Transverse colon (tissue), 4 donors: Measurements from ENCODE around the gene SOX4. TPM values are rescaled to one million over a fixed set of nuclear protein-coding genes. Genes with fewer than 3 reads are reported as not detected.

ENCODE experiments used
- DNase-seq: peaks from one replicate; pipeline ENCODE4 v3.0.0-alpha.2; 2019
- H3K27ac ChIP-seq, 4 donors: fragments of 200-600 bp; sonication (generic); 2 replicates each; pipeline ENCODE4 v1.5.1; 2016 to 2018; ENCODE audit warnings: inconsistent platforms in 4 of 4
- H3K27me3 ChIP-seq: fragments of 200-600 bp; sonication (generic); 2 replicates; pipeline ENCODE4 v1.5.1; 2017; ENCODE audit warnings: inconsistent platforms
- H3K36me3 ChIP-seq, 4 donors: fragments of 200-600 bp; sonication (generic); 2 replicates each; pipeline ENCODE4 v1.5.1; 2017 to 2019; ENCODE audit warnings: inconsistent platforms in 4 of 4
- H3K4me1 ChIP-seq, 4 donors: fragments of 200-600 bp; sonication (generic); 2 replicates each; pipeline ENCODE4 v1.5.1; 2017 to 2020; ENCODE audit warnings: inconsistent platforms in 4 of 4
- H3K4me3 ChIP-seq, 4 donors: fragments of 200-600 bp; sonication (generic); 1 replicate in 1 of 4; 2 replicates in 3 of 4; pipeline versions ENCODE4 v1.5.1 to v1.6.1; 2017 to 2019; ENCODE audit warnings: inconsistent platforms in 4 of 4
- H3K9me3 ChIP-seq, 2 donors: fragments of 200-600 bp; sonication (generic); 2 replicates each; pipeline ENCODE4 v1.5.1; 2017 to 2019; ENCODE audit warnings: inconsistent platforms in 2 of 2
- EP300 ChIP-seq: sonication (generic); formaldehyde crosslinking; IDR thresholded peaks from one replicate; pipeline ENCODE4 v1.6.1; 2017; ENCODE audit warnings: antibody characterized with exemption, low read depth
- POLR2A ChIP-seq: fragments of 450-650 bp; IDR thresholded peaks from one replicate; pipeline ENCODE4 v1.6.1; 2016; ENCODE audit warnings: antibody characterized with exemption, mild to moderate bottlenecking, moderate library complexity
- POLR2AphosphoS5 ChIP-seq, 3 donors: sonication (generic); formaldehyde crosslinking; IDR thresholded peaks; one replicate each; pipeline ENCODE4 v1.6.1; 2016; ENCODE audit warnings: antibody characterized with exemption in 3 of 3
- WGBS, 2 donors: methylation state at CpG; one replicate each; pipeline ENCODE4 v1.1.5; 2018; ENCODE audit warnings: low coverage in 1 of 2; 5-methylcytosine and 5-hydroxymethylcytosine counted together
- in situ Hi-C, 4 donors: fragments of 200-750 bp; cut with MboI; loops; one replicate each; pipeline versions ENCODE4 v1.15.0 to v1.15.1; 2017; ENCODE audit warnings: low sequenced_read_pairs in 3 of 4, low pct_ligation_motif_present in 1 of 4, low pct_unique_long_range_greater_than_20kb in 1 of 4
- intact Hi-C: fragments of 100-400 bp; cut with DNase I; formaldehyde crosslinking; loops from one replicate; pipeline ENCODE4 v1.15.1; 2023; ENCODE audit warnings: low total_unique reads
- total RNA-seq, 4 donors: library from RNA; depleted of rRNA; stranded (reverse); fragments of >200 nt; gene quantifications; one replicate each; pipeline ENCODE4 v1.1.0, GENCODE V29; 2016
- TF ChIP-seq, protein P1 (sequence below), 5 experiments: fragments of 200-600 bp in 3 of 5; fragments of 450-650 bp in 2 of 5; sonication (generic) in 3 of 5; IDR thresholded peaks; 1 replicate in 2 of 5; 2 replicates in 3 of 5; pipeline ENCODE4 v1.5.1; 2016 to 2017; ENCODE audit warnings: antibody characterized with exemption in 5 of 5, inconsistent platforms in 3 of 5, mild to moderate bottlenecking in 2 of 5, moderate library complexity in 1 of 5

Gene SOX4
- total RNA-seq, 4 donors from 2014 or later = 7.5 to 25.3 (median 12.9) TPM

DNA sequence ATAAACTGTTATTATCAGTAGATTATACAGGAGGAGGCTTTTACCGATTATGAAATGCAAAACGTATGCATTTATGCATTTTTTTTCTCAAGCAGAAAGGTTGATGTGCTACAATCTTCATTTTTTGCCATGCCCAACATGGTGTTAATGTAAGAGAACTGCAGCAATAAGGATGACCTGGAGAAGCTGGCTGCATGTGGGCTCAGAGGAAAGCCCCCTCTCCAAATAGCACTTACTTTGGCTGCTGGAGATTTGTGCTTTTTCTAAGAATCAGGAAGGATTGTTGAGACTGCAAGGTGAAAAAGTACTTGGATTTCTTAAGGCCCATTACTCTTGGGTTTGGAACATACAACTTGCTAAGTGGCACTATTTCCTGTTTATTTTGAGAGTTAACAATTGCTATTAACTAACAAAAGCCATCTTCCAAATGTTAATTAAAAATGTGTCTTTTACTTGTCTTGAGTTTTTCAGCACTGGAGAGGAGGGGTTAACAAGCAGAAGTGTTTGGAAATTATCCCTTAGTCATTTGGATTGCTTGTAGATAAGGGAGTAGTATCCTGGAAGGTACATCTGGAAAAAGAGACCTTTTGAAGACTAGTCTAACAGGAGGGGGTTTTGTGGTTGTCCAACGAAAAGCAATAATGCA is 5.6 kb downstream of the SOX4 start:
- Histone ChIP-seq H3K9me3 (no peaks in the 10 kb centered on the region), H3K27me3 (no peaks in the 10 kb centered on the region), H3K4me3 (no peak overlapping the region), H3K4me1 (peaks cover 0 to 24% (median 14%) of the 10 kb centered on the region in 4 donors), H3K36me3 (no peaks in the 10 kb centered on the region), H3K27ac (no peak overlapping the region)
- 53 to 79% methylated on average over 2 to 3 of the region's 3 CpGs for WGBS, 2 donors
- TF ChIP-seq EP300 (no peak), POLR2AphosphoS5 (IDR thresholded peaks at IDR 0.05) (no peak), POLR2A (no peak)
- TF ChIP-seq, protein P1, sequence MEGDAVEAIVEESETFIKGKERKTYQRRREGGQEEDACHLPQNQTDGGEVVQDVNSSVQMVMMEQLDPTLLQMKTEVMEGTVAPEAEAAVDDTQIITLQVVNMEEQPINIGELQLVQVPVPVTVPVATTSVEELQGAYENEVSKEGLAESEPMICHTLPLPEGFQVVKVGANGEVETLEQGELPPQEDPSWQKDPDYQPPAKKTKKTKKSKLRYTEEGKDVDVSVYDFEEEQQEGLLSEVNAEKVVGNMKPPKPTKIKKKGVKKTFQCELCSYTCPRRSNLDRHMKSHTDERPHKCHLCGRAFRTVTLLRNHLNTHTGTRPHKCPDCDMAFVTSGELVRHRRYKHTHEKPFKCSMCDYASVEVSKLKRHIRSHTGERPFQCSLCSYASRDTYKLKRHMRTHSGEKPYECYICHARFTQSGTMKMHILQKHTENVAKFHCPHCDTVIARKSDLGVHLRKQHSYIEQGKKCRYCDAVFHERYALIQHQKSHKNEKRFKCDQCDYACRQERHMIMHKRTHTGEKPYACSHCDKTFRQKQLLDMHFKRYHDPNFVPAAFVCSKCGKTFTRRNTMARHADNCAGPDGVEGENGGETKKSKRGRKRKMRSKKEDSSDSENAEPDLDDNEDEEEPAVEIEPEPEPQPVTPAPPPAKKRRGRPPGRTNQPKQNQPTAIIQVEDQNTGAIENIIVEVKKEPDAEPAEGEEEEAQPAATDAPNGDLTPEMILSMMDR (IDR thresholded peaks at IDR 0.05) = no peak
- DNase-seq = no peak
- in situ Hi-C loops (loop anchor here in 1 of 4 donors (25.0 kb wide), 1 partner anchor 1037 kb away; no protein-coding TSS in a partner anchor), intact Hi-C loops (loop anchor here (5.0 to 10.0 kb wide), 2 partner anchors 68 to 206 kb away; no protein-coding TSS in a partner anchor)

DNA sequence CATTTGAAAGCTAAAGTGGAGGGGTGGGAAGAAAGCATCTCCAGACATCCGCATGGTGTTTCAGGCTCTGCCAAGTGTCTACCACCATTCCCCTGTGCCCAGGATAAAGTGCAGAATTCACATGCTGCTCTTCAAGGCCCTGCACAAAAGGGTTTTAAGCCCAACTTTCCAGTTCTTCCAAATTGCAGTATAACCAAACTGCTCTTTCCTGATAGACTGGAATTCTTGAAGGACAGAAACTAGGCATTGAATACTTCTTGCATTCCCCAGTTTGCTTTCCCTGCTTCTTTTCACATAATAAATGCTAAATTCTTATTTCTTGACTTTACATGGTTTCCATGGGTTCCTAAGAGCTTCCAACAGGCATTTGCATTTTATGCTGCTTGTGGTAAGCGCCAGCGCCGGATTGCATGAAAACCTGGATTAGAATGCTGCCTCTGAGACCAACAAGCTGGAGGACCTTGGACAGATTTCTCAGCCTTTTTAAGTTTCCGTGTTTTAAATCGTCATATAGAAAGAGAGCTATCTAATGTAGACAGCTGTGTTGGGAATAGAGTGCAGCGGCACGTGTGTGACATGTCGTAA is 7.9 kb downstream of the SOX4 start:
- intact Hi-C loops (no loop called here), in situ Hi-C loops (no loop called here)
- TF ChIP-seq POLR2AphosphoS5 (IDR thresholded peaks at IDR 0.05) (no peak), EP300 (no peak)
- no peak overlapping the region for H3K4me3 ChIP-seq
- H3K27ac ChIP-seq = no peak overlapping the region
- 95 to 96% methylated on average over 4 to 9 of the region's 9 CpGs for WGBS, 2 donors
- DNase-seq = no peak
- H3K9me3 ChIP-seq = no peaks in the 10 kb centered on the region
- no peaks in the 10 kb centered on the region for H3K27me3 ChIP-seq
- H3K4me1 ChIP-seq = peaks cover 0 to 23% (median 14%) of the 10 kb centered on the region in 4 donors
- H3K36me3 ChIP-seq = no peaks in the 10 kb centered on the region

DNA sequence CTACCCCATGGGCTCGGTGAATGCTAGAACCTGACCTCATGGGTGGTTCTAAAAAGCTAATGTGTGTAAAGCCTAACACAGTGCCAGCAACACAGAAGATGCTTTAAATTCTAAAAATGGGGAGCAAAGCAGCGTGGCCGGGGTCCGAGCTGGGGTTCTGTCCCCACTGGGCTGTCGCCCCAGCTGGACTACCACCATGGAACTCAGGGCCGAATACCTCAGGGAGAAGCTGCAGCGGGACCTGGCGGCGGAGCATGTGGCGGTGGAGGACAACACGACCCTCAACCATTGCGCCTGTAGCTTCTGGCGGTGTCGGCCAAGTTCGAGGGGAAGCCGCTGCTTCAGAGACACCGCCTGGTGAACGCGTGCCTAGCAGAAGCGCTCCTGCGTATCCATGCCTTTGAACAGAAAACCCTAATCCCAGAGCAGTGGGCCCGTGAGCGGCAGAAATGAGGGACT is 8.4 kb downstream of the SOX4 start:
- in situ Hi-C loops (no loop called here), intact Hi-C loops (no loop called here)
- H3K27me3 ChIP-seq = no peaks in the 10 kb centered on the region
- no peak overlapping the region for H3K4me3 ChIP-seq
- H3K36me3 ChIP-seq = no peaks in the 10 kb centered on the region
- TF ChIP-seq POLR2AphosphoS5 (IDR thresholded peaks at IDR 0.05) (no peak), EP300 (no peak), POLR2A (no peak)
- TF ChIP-seq, protein P1 (IDR thresholded peaks at IDR 0.05) = no peak
- no peak overlapping the region for H3K27ac ChIP-seq
- H3K4me1 ChIP-seq = peaks cover 0 to 20% (median 14%) of the 10 kb centered on the region in 4 donors
- H3K9me3 ChIP-seq = no peaks in the 10 kb centered on the region
- DNase-seq = no peak
- WGBS, 2 donors = 97 to 98% methylated on average over 13 to 23 of the region's 23 CpGs

DNA sequence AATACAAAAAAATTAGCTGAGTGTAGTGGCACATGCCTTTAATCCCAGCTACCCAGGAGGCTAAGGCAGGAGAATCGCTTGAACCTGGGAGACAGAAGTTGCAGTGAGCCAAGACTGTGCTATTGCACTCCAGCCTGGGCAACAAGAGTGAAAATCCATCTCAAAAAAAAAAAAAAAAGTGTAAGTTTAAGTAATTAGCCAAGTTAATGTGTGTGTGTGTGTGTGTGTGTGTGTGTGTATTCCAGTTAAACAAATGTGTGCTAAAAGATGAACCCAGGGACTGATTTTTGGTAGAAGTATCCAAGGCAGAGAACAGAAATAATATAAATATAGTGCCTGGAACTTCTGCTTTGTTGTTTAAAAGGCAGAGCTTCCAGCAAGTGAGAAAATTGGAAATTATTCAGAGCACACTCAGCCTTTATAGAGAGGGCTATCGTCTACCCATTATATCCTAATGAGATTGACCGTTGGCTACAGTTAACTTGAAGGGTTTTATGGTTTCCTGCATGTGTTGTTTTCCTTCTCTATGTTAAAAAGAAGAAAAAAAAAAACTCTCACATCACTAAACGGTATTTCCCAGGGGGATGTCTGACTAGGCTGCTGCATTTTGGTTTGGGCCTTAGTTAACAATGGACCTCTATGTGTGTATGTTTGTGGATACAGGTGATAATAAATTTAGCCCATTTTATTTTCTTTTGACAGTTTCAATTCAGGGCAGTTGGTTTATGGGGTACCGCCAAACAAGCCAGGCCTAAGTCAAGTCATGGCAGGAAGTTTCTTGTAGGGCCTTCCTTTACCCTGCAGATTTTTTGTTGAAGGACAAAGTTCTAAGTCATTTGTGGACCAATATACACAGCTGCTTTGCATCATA is 9.8 kb downstream of the SOX4 start:
- Histone ChIP-seq H3K36me3 (no peaks in the 10 kb centered on the region), H3K27ac (no peak overlapping the region), H3K4me3 (no peak overlapping the region), H3K27me3 (no peaks in the 10 kb centered on the region), H3K4me1 (peaks cover 0 to 12% (median 9%) of the 10 kb centered on the region in 4 donors), H3K9me3 (no peaks in the 10 kb centered on the region)
- no peak for TF ChIP-seq EP300
- no peak for TF ChIP-seq POLR2AphosphoS5 (IDR thresholded peaks at IDR 0.05)
- no peak for TF ChIP-seq POLR2A
- TF ChIP-seq, protein P1 (IDR thresholded peaks at IDR 0.05) = no peak
- 52 to 58% methylated on average over 4 to 5 of the region's 5 CpGs for WGBS, 2 donors
- in situ Hi-C loops = no loop called here
- intact Hi-C loops = no loop called here
- DNase-seq = no peak
